Omental fat pad (tissue), 4 donors: ENCODE measurements around the gene CDH22. TPM values are rescaled to one million over a fixed set of nuclear protein-coding genes. Genes with fewer than 3 reads are reported as not detected.

Experiments
- ATAC-seq: fragments of 150-250 bp; one replicate; pipeline ENCODE4 v1.9.1; 2016; ENCODE audit warnings: mild to moderate bottlenecking, moderate library complexity; ENCODE audit not compliant: low FRiP score
- DNase-seq: peaks from one replicate; pipeline ENCODE4 v3.0.0-alpha.2; 2019; ENCODE audit warnings: low spot score
- CTCF ChIP-seq, 3 donors: fragments of 450-650 bp; IDR thresholded peaks; one replicate each; pipeline ENCODE4 v1.5.1; 2016 to 2017; ENCODE audit warnings: antibody characterized with exemption in 3 of 3, mild to moderate bottlenecking in 3 of 3, moderate library complexity in 2 of 3
- total RNA-seq, 4 donors: library from RNA; depleted of rRNA; stranded (reverse); fragments of >200 nt; gene quantifications; one replicate each; pipeline ENCODE4 v1.1.0, GENCODE V29; 2016

Gene CDH22
- total RNA-seq, 4 donors from 2014 or later = 0.24 to 0.46 (median 0.31) TPM

GRCh38 chr20:46157625-46158024 is 150.7 kb downstream of the CDH22 start:
- ATAC-seq (no peak), DNase-seq (no peak)
- TF ChIP-seq CTCF (IDR thresholded peaks at IDR 0.05) = no peak

- no peak for DNase-seq
- TF ChIP-seq CTCF (IDR thresholded peaks at IDR 0.05) = no peak
- ATAC-seq = no peak
These were observed 151.2 kb downstream of the CDH22 start for GRCh38 chr20:46157076-46157592.

- no peak for TF ChIP-seq CTCF (IDR thresholded peaks at IDR 0.05)
- ATAC-seq (no peak), DNase-seq (no peak)
These were observed 152.2 kb downstream of the CDH22 start for GRCh38 chr20:46156065-46156464.

GRCh38 chr20:46154796-46155195 is 153.5 kb downstream of the CDH22 start:
- DNase-seq = no peak
- TF ChIP-seq CTCF (IDR thresholded peaks at IDR 0.05) = no peak
- ATAC-seq = no peak

GRCh38 chr20:46154305-46154704 is 154.0 kb downstream of the CDH22 start:
- no peak for DNase-seq
- no peak for TF ChIP-seq CTCF (IDR thresholded peaks at IDR 0.05)
- no peak for ATAC-seq

- no peak for TF ChIP-seq CTCF (IDR thresholded peaks at IDR 0.05)
- no peak for DNase-seq
- no peak for ATAC-seq
These were observed 155.3 kb downstream of the CDH22 start for GRCh38 chr20:46152824-46153586.

- no peak for ATAC-seq
- no peak for TF ChIP-seq CTCF (IDR thresholded peaks at IDR 0.05)
- DNase-seq = no peak
These were observed 156.4 kb downstream of the CDH22 start for GRCh38 chr20:46151936-46152335.
